SK-N-MC (cell line): ENCODE data around the gene FAM221B.

Experiments
- EZH2 ChIP-seq: fragments of 200-600 bp; sonication (generic); IDR thresholded peaks from one replicate; pipeline ENCODE4 v1.6.1; 2017; ENCODE audit warnings: antibody characterized with exemption
- POLR2AphosphoS5 ChIP-seq: IDR thresholded peaks from 2 replicates; pipeline ENCODE4 v1.6.1; 2012; ENCODE audit warnings: mild to moderate bottlenecking, low read depth, low read length, borderline replicate concordance

- TF ChIP-seq EZH2: no peak
- TF ChIP-seq POLR2AphosphoS5: no peak
These were observed 39.0 kb upstream of the FAM221B start for GRCh38 chr9:35867538-35867937.
